ACC112 (cell line): ENCODE data around the gene LY6G5B.
A peak's percentile ranks its signal among the peaks of the same experiment; 100 is the strongest.

Experiments used
- H2AFZ ChIP-seq: fragments of 200-600 bp; sonication (generic); one replicate; pipeline ENCODE4 v1.6.0; 2017; ENCODE audit warnings: antibody characterized with exemption, low read length; ENCODE audit not compliant: unreplicated experiment
- H3K27ac ChIP-seq: fragments of 200-600 bp; sonication (generic); 2 replicates; pipeline ENCODE4 v1.5.1; 2014; ENCODE audit warnings: low read depth, mild to moderate bottlenecking, antibody characterized with exemption, low read length, moderate library complexity
- H3K27me3 ChIP-seq: fragments of 200-600 bp; sonication (generic); 2 replicates; pipeline ENCODE4 v1.6.1; 2014; ENCODE audit warnings: mild to moderate bottlenecking, antibody characterized with exemption, low read length, moderate library complexity, mixed read lengths; ENCODE audit not compliant: insufficient read depth
- H3K36me3 ChIP-seq: fragments of 200-600 bp; sonication (generic); 2 replicates; pipeline ENCODE4 v1.6.1; 2016; ENCODE audit warnings: mild to moderate bottlenecking, antibody characterized with exemption, low read length, moderate library complexity, mixed read lengths; ENCODE audit not compliant: insufficient read depth
- H3K4me1 ChIP-seq: fragments of 200-600 bp; sonication (generic); one replicate; pipeline ENCODE4 v1.6.1; 2016; ENCODE audit warnings: low read length, mixed read lengths; ENCODE audit not compliant: insufficient read depth, unreplicated experiment, control insufficient read depth
- H3K4me3 ChIP-seq: fragments of 200-600 bp; sonication (generic); 2 replicates; pipeline ENCODE4 v1.5.1; 2014; ENCODE audit warnings: mild to moderate bottlenecking, low read depth, low read length
- H3K79me2 ChIP-seq: fragments of 200-600 bp; sonication (generic); one replicate; pipeline ENCODE4 v1.6.0; 2016; ENCODE audit warnings: low read length; ENCODE audit not compliant: control insufficient read depth, unreplicated experiment, insufficient read depth

Gene LY6G5B

DNA sequence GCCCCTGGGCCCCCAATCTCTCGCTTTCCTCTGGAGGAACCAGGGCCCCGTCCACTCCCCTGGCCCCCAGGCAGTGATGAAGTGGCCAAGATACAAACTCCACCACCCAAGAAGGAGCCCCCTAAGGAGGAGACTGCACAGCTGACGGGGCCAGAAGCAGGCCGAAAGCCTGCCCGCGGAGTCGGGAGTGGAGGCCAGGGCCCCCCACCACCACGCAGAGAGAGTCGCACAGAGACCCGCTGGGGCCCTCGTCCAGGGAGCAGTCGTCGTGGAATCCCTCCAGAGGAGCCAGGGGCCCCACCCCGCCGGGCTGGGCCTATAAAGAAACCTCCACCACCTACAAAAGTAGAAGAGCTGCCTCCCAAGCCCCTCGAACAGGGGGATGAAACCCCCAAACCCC is 38.6 kb upstream of the LY6G5B start:
- Histone ChIP-seq H3K4me1 (no peaks in the 10 kb centered on the region), H3K36me3 (peaks cover 59% of the 10 kb centered on the region; the same call in 1 of the 2 replicates), H2AFZ (no peak overlapping the region), H3K4me3 (no peak overlapping the region), H3K27ac (no peak overlapping the region), H3K27me3 (no peaks in the 10 kb centered on the region), H3K79me2 (peaks cover 24% of the 10 kb centered on the region)

DNA sequence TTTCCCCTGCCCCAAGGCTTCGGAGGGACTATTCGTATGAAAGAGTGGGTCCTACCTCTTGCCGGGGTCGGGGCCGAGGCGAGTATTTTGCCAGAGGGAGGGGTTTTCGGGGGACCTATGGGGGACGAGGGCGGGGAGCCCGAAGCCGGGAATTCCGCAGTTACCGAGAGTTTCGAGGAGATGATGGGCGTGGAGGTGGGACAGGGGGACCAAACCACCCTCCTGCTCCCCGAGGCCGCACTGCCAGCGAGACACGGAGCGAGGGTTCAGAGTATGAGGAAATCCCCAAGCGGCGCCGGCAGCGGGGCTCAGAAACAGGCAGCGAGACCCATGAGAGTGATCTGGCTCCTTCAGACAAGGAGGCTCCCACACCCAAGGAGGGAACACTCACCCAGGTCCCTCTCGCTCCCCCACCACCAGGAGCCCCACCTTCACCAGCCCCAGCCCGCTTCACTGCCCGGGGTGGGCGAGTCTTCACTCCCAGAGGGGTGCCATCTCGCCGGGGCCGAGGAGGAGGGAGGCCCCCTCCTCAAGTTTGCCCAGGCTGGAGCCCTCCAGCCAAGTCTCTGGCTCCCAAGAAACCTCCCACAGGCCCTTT is 38.0 kb upstream of the LY6G5B start:
- Histone ChIP-seq H3K36me3 (peaks cover 55% of the 10 kb centered on the region; the same call in 1 of the 2 replicates), H2AFZ (no peak overlapping the region), H3K4me1 (no peaks in the 10 kb centered on the region), H3K27ac (no peak overlapping the region), H3K79me2 (peaks cover 20% of the 10 kb centered on the region), H3K4me3 (no peak overlapping the region), H3K27me3 (no peaks in the 10 kb centered on the region)

DNA sequence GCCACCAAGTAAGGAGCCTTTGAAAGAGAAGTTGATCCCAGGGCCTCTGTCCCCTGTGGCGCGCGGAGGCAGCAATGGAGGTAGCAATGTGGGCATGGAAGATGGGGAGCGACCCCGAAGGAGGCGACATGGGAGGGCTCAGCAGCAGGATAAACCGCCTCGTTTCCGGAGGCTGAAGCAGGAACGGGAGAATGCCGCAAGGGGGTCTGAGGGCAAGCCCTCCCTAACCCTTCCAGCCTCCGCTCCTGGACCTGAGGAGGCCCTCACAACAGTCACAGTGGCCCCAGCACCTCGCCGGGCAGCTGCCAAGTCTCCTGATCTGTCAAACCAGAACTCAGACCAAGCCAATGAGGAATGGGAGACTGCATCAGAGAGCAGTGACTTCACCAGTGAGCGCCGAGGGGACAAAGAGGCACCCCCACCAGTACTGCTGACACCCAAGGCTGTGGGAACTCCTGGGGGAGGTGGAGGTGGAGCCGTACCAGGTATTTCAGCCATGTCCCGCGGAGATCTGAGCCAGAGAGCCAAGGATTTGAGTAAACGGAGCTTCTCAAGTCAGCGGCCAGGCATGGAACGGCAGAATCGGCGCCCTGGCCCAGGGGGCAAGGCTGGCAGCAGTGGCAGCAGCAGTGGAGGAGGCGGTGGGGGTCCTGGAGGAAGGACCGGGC is 37.4 kb upstream of the LY6G5B start:
- H3K36me3 ChIP-seq = peaks cover 49% of the 10 kb centered on the region; the same call in 1 of the 2 replicates

GRCh38 chr6:31633447-31633846 is 36.3 kb upstream of the LY6G5B start:
- H3K79me2 ChIP-seq = peaks cover 7% of the 10 kb centered on the region
- H3K27ac ChIP-seq = no peak overlapping the region
- peaks cover 42% of the 10 kb centered on the region; the same call in 1 of the 2 replicates for H3K36me3 ChIP-seq
- H3K27me3 ChIP-seq = no peaks in the 10 kb centered on the region
- no peak overlapping the region for H2AFZ ChIP-seq
- no peaks in the 10 kb centered on the region for H3K4me1 ChIP-seq
- no peak overlapping the region for H3K4me3 ChIP-seq

More for the DNA sequence above, 37.4 kb upstream of the LY6G5B start:
- H3K79me2 ChIP-seq = peaks cover 15% of the 10 kb centered on the region
- no peaks in the 10 kb centered on the region for H3K4me1 ChIP-seq
- H3K4me3 ChIP-seq = no peak overlapping the region
- no peaks in the 10 kb centered on the region for H3K27me3 ChIP-seq
- no peak overlapping the region for H3K27ac ChIP-seq
- H2AFZ ChIP-seq = no peak overlapping the region

GRCh38 chr6:31634131-31634530 is 35.6 kb upstream of the LY6G5B start:
- peaks cover 2% of the 10 kb centered on the region for H3K4me1 ChIP-seq

GRCh38 chr6:31634969-31635575 is 34.7 kb upstream of the LY6G5B start:
- H3K36me3 ChIP-seq = peaks cover 30% of the 10 kb centered on the region; the same call in 1 of the 2 replicates
- peaks cover 2% of the 10 kb centered on the region for H3K79me2 ChIP-seq
- H2AFZ ChIP-seq = no peak overlapping the region
- peaks cover 11% of the 10 kb centered on the region for H3K4me1 ChIP-seq
- H3K27ac ChIP-seq = no peak overlapping the region
- H3K4me3 ChIP-seq = no peak overlapping the region
- no peaks in the 10 kb centered on the region for H3K27me3 ChIP-seq

More at GRCh38 chr6:31634131-31634530, 35.6 kb upstream of the LY6G5B start:
- no peak overlapping the region for H3K4me3 ChIP-seq
- H3K36me3 ChIP-seq = peaks cover 37% of the 10 kb centered on the region; the same call in 1 of the 2 replicates
- no peak overlapping the region for H2AFZ ChIP-seq
- H3K27me3 ChIP-seq = no peaks in the 10 kb centered on the region
- no peak overlapping the region for H3K27ac ChIP-seq
- peaks cover 4% of the 10 kb centered on the region for H3K79me2 ChIP-seq

GRCh38 chr6:31636698-31637596 is 32.8 kb upstream of the LY6G5B start:
- Histone ChIP-seq H3K27me3 (no peaks in the 10 kb centered on the region), H3K4me3 (no peak overlapping the region), H3K79me2 (peaks cover 2% of the 10 kb centered on the region), H3K27ac (no peak overlapping the region), H2AFZ (no peak overlapping the region), H3K4me1 (peaks cover 12% of the 10 kb centered on the region), H3K36me3 (peaks cover 33% of the 10 kb centered on the region; the same call in 1 of the 2 replicates)

GRCh38 chr6:31639043-31639442 is 30.7 kb upstream of the LY6G5B start:
- H3K79me2 ChIP-seq = no peaks in the 10 kb centered on the region
- H3K36me3 ChIP-seq = peaks cover 21% of the 10 kb centered on the region; the same call in 1 of the 2 replicates
- no peak overlapping the region for H3K4me3 ChIP-seq
- H3K27me3 ChIP-seq = no peaks in the 10 kb centered on the region
- H3K27ac ChIP-seq = peak overlapping the region; percentile 73
- H2AFZ ChIP-seq = no peak overlapping the region
- H3K4me1 ChIP-seq = peaks cover 12% of the 10 kb centered on the region

GRCh38 chr6:31639449-31639861 is 30.3 kb upstream of the LY6G5B start:
- H3K36me3 ChIP-seq = peaks cover 17% of the 10 kb centered on the region; the same call in 1 of the 2 replicates
- peak overlapping the region; percentile 73 for H3K27ac ChIP-seq
- no peak overlapping the region for H2AFZ ChIP-seq
- H3K4me3 ChIP-seq = no peak overlapping the region
- no peaks in the 10 kb centered on the region for H3K27me3 ChIP-seq
- no peaks in the 10 kb centered on the region for H3K79me2 ChIP-seq
- H3K4me1 ChIP-seq = peaks cover 12% of the 10 kb centered on the region

- Histone ChIP-seq H3K79me2 (no peaks in the 10 kb centered on the region), H3K27me3 (no peaks in the 10 kb centered on the region), H3K36me3 (peaks cover 15% of the 10 kb centered on the region; the same call in 1 of the 2 replicates), H3K27ac (no peak overlapping the region), H2AFZ (no peak overlapping the region), H3K4me1 (peaks cover 12% of the 10 kb centered on the region), H3K4me3 (no peak overlapping the region)
Observed at GRCh38 chr6:31640612-31641011, 29.2 kb upstream of the LY6G5B start.
